NCI-H2081 treated with DMSO at 0.1 percent for 48 hours (cell line): Measurements from ENCODE around the gene CDK5RAP3.
"Not testable (repeated sequence)": the region's sequence is repeated elsewhere in the genome, so short reads cannot be mapped to it uniquely, and the experiment has no call there.

ENCODE experiments used
- DNase-seq: peaks from one replicate; lab custom pipeline; 2025; lab: John Stamatoyannopoulos, UW

Gene CDK5RAP3

DNA sequence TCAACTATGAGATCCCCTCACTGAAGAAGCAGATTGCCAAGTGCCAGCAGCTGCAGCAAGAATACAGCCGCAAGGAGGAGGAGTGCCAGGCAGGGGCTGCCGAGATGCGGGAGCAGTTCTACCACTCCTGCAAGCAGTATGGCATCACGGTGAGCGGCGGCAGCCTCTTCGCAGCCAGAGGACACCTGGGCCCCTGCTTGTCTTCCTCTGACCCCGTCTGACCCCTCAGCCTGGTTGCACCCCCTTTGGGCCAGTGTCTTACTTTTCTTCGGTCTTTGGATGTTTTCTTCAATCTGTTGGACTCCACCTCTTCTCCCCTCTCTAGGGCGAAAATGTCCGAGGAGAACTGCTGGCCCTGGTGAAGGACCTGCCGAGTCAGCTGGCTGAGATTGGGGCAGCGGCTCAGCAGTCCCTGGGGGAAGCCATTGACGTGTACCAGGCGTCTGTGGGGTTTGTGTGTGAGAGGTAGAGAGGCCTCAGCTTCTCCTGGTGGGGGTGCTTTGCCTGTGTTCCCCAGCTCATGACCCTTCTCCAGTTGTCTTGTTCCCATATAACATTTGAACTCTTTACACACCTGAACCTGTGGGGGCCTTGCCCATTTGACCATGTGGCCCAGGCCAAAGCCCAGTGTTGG is 4.4 kb downstream of the CDK5RAP3 start:
- DNase-seq, result no peak

DNA sequence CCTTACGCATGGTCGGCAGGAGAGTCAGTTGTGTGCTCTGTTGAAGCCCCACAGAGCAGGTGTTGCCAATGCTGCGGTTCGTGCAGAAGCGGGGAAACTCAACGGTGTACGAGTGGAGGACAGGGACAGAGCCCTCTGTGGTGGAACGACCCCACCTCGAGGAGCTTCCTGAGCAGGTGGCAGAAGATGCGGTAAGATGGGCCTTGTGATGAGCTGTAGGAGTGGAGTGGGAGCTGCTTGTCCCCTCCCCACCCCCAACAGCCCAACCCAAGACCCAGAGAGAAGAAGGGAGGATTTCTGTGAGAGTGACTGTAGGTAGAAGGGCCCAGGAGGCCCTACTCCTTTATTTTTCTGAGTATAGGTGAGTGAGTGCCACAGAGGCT is 4.9 kb downstream of the CDK5RAP3 start:
- no peak for DNase-seq

DNA sequence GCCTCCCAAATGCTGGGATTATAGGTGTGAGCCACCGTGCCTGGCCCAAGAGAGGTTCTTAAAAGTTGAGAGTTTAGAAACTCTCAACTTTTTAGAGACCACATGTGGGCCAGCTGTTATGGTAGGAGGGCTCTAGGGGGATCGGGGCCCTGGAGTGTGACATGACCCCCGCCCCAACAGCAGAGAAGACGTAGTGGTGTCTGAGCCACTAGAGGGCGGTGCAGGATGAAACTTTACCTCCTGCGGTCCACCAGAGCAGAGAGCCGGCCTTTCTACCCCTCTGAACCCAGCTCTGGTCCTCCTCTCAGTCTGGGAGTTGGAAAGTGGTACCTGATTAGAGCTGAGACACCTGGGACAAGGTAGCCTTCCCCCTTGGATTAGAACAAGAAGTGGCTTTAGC is 7.4 kb downstream of the CDK5RAP3 start:
- DNase-seq, result no peak

DNA sequence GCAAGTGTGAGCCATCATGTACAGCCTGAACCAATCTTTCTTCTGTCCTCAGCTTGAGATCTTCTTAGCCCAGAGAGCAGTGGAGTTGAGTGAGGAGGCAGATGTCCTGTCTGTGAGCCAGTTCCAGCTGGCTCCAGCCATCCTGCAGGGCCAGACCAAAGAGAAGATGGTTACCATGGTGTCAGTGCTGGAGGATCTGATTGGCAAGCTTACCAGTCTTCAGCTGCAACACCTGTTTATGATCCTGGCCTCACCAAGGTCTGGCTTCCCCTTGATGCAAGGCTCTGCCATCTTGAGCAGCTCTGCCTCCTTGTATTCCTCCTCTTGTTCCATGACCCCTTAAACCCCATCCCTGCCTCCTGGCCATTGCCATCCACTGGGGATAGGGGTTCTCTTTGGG is 9.6 kb downstream of the CDK5RAP3 start:
- DNase-seq, result no peak

DNA sequence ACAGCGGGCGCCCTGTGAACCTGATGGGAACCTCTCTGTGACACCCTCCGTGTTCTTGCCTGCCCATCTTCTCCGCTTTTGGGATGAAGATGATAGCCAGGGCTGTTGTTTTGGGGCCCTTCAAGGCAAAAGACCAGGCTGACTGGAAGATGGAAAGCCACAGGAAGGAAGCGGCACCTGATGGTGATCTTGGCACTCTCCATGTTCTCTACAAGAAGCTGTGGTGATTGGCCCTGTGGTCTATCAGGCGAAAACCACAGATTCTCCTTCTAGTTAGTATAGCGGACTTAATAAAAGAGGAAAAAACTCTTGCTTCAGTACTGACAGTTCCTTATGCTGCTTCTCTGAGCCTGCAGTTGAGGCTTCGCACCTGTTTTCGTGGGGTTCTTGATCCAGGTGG is 10.5 kb downstream of the CDK5RAP3 start:
- no peak for DNase-seq

DNA sequence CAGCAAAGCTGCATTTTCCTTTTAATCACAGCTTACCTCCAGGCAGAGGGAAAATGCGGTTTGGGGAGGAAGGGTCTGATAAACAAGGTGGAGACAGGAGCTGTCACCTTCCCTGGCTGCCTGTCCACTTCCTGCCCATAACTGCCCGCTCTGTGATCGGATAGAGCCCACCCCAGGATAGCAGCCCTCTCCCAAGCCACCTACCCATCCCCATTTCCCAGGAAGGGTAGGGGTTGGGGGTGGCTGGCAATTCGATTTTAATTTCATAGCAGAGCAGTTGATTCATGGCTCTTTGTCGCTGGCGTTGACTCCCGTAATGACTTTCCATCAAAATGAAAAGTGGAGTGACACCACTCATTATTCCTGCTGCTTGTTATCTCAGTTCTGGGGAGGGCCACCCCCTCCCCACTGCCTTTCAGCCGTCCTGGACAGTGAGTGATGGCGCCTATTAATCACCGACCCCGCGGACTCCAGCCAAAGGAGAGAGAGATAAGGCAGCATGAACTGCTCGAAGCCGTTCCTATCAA is 11.2 kb downstream of the CDK5RAP3 start:
- no peak for DNase-seq

DNA sequence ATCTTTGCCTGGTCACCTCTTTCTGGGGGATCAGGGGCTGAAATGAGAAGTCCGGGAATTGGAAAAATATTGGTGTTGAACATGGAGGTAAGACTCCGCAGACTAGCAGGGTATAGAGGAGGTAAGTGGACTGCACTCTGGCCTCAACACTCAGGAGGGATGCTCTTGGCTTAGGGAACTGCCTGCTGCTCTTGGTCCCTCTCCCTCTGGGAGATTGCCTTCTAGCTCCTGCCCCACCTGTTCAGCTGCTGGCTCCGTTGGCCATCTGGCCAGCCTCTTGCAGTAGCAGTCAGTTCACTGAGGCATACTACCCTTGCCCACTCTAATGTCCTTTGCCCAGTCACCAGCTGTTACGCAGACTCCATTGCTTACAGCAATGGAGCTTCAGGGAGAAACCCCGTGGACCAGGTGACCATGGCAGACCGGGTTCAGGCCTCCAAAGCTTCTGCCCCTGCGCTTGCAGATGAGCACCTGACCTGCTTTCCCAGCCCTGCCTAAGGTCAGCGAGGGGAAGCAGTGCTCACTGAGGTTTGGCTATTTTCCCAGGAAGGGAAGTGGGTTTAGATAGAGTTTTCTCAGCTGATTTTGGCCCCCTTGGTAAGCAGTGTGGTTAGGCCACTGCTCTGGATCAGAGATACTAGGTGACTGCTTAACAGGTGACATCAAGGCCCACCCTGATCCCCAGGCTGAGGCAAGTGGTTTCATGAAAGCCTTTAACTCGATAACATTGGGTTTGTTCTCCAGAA is 11.9 kb downstream of the CDK5RAP3 start:
- no peak for DNase-seq

DNA sequence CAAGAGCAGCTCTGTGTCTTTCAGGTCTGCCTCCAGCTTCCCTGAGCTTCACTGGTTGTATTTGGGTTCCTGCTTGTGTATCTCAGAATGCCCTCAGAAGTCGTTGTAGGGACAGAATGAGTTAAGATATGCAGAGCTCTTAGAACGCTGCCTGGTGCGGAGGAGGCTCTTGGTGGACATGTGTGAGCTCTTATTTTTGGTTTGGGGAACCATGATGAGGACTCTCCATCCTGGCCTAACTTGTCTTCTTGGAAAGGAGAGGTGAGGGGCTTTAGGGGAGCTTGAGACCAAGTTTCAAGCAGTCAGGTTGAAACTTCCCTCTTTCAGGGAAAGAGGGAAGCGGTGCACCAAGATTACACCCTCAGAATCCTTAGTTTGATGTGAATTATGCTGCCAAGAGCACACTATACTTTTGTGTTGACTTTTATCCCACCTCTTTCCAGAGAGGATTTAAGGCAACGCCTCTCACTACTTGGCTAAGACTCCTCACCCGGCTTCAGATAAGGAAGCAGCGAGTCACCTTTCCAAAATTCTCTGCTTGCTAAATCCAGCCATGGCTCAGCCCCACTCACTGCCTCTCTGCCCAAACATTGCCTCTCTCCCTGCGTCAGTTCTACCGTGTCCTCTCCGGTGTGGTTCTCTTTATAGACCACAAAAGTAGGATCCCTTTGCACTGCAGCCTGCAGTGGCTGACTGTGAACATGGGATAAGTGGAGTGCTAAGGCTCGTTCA is 12.7 kb downstream of the CDK5RAP3 start:
- DNase-seq, result no peak

DNA sequence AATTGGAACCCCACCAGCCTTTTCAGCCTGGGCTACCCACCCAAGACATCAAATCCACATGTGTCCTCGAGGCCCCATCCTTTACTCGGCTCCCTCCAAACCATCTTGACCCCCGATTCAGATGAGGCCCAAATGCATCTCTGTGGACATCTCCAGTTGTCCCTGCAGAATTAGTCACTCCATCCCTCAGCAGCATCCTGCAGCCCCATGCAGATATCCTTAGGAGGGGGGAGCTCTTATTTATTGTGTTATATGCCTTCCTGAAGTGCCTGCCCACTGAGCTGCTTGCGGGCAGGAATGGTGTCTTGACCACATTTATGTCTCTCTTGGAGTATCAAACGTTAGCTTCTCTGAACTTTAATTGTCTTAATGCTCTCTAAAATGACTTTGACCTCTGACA is 15.6 kb downstream of the CDK5RAP3 start:
- DNase-seq, result no peak

DNA sequence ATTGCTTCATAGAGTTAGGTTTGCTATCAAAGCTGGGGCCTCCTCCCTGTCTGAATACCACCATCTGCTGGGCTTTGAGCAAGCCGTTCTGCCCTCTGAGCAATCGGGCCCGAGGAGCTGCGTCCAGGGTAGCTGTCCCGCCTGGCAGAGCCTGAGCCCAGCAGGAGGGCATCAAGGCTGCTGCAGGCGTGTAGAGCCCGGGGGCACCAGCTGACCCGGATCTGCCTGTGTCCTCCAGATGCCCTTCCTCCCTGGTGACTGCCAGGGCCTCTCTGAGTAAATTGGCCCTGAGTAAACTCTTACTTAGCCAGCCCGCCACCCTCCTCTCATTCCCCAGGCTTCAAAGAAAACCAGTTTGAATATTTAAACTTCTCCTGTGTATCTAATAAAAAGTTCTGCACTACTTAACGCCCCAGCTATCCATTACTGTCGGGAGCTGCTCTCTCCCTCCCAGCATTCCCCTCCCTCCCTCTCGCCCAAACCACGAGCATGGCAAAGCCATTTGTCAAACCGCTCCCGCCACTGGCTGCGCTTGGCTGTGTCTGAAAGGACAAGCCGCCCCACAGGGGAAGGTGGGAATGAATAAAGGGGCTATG is 16.4 kb downstream of the CDK5RAP3 start:
- peak; percentile 32 for DNase-seq

DNA sequence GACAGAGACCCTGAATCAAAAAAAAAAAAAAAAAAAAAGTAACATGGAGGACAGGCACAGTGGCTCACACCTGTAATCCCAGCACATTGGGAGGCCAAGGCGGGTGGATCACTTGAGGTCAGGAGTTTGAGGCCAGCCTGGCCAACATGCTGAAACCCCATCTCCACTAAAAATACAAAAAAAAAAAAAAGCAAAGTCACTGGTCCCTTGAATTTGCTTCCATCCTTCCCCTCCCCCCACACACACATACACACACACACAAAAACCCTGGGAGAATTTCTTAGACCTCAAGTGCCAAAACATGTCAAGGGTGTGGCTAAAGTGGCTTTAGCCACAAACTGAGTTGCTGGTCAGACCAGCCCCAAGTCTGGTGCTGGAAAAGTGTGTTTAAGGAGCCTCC is 17.5 kb downstream of the CDK5RAP3 start:
- DNase-seq, result not testable (repeated sequence)

DNA sequence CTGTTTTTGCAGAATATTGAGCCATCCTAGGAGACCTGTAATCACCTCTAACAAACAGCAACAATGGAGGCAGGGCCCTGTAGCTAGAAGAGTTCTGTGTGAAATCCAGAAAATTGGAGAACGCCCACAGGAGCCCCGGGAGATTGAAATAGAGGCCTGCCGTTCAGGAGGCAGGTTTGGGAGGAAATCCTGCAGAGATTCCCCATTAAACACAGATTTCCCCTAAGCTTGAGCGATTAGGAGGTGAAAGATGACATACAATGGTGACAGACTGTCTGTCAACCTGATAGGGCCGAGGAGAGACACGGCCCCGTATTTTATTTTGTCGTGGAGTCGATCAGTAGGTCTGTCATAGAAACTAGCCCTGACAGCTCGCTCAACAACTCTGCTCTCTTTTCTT is 18.2 kb downstream of the CDK5RAP3 start:
- no peak for DNase-seq

DNA sequence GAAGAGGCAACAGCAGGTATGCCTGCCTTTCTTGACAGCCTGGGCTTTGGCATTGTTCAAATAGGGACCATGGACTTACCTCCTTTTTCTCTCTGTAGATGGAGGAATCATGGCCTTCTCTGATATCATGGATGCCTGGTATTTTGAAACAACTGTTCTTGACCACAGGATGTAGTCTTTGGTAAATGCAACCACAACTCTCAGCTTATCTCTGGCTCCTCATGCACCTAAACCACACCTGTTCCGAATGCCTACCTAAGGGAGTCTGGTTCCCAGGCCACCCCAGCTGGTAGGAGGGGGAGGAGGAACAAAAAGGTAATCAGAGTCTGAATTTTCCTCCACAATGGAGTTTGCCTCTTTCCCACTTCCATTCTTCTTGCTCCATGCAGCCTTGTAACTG is 18.8 kb downstream of the CDK5RAP3 start:
- no peak for DNase-seq

DNA sequence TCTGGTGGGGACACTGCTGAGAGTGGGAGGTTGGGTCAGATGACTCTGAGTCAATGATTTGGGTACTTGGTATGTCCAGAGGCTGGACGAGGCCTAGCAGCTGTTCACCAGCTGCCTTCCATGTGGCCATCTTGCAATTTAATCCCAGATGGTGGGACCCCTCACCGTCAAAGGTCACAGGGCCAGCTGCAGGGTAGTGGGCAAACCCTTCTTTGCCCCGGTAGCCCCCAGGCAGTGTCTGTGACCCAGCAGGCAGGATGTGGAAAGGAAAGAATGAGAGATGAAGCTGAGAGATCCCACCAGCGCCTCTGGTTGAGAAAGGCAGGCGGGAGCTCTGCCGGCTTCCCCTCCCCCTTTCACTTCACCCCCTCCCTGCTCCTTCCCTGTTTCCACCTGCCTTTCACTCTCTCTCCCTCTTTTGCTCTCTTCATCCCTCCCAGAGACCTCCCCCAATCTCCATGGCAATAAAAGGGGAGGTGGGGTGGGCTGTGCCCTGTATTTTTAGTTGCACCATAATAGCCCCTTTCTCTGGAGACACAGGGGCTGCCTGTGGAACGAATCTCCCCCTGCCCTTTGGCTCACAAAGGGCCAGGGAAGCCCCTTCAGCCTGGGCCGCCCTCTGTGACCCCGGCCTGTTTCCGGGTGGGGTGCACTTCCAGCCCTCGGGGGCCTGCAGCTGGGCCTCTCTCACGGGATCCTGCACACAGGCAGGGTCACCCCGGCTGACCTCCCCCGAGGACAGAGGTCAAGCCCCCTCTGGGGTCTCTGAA is 20.2 kb downstream of the CDK5RAP3 start:
- DNase-seq, result no peak

DNA sequence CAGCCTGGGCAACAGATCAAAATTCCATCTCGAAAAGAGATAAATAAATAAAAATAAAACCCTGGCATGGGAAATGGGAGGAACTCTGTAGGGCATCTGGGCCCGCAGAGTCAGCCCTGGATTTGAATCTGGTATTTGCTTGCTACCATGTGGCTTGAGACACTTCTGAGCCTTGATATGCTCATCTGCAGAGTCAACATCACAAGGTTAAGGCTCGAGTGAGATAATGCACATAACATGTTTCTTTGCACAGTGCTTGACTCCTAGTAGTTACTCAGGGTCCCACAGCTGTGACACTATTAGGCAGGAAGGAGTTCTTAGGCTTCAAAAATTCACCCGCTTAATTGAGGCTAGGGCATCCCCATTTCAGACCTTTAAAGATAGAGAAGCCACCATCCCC is 21.3 kb downstream of the CDK5RAP3 start:
- no peak for DNase-seq

DNA sequence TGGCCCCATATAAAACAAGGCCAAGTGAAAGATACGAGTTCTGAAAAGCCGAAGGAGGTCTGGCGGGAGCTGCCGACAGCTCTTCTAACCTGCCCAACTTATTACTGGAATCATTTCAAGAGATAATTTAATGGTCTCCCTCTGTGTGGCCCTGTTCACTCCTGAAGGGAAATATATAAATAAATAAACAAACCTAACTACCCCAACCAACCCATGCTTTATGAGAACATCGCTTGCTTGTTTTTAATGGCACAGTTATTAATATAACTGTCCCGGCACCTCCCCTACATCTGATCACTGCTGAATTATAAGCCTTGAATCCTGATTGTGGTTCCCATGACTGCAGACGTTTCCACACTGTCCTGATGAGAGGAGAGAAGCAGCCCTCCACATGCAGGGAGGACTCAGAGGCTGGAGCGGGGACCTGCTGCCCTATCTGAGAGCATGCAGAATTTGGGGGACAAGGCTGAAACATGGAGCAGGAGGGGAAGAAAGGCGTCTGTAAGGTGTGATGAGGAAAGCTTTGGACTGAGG is 22.2 kb downstream of the CDK5RAP3 start:
- DNase-seq, result no peak

DNA sequence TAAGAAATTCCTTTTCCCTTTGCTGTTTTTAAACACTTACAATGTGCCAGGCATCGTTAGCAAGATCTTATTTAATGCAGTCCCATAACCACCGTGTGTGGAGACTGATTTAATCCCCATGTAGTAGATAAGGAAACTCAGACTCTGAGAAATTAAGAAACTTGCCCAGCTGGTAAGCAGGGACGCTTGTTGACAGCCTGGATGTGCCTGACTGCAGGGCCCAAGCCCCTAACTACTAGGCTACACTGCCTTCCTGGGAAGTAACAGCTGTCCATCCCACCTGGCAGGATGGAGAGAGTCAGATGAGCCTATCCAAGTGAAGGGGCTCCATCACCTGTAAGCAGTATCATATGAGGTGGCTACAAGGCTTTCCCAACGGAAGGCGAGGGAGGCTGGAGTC is 23.1 kb downstream of the CDK5RAP3 start:
- DNase-seq, result no peak

DNA sequence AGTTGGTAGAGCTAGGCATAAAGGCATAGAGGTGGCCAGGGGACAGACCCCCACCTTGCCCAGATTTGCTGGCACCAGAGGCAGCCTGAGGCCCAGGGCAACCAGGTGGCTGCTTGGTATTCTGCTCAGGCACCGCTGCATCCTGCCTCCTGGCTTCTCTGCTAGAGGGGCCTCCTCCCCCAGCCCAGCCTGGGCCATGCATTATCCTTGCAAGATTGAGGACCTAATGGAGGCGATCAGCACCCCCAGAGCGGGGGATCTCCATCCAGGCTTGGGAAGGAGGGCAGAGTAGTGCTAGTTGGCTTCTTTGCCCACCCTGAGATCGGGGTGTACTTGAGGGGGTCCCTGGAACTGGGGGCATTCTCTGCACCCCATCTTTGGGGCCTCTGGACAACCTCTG is 23.8 kb downstream of the CDK5RAP3 start:
- no peak for DNase-seq

DNA sequence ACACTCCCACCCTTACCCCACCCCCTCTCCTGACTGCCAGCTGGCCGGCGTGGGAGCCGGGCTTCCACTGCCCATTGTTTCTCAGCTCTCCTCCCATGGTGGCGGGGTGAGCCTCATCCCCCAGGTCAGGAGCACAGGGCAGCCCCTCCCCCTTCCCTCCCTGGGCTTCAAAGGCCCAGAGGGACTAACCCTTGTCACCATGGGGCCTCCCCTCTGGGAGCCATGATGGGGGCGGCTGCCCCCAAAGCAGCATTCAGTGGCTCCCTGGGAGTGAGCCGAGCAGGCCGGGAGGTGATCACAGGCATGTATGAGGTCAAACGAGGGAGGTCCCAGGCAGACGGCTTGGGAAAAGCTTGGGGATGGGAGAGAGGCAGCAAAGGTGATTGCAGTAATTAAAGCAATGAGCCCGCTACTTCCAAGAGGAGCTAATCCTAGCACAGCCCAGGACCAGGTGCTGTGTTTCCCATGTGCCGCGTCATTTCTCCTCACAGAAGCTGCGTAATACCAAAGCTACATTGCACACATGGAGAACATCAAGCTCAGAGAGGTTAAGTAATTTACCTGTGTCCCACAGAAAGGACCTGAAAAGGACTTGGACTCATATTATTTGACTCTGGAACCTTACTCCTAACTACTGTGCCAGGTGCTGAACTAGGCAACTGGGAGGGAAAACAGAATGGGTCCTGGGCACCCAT is 24.5 kb downstream of the CDK5RAP3 start:
- DNase-seq, result no peak

DNA sequence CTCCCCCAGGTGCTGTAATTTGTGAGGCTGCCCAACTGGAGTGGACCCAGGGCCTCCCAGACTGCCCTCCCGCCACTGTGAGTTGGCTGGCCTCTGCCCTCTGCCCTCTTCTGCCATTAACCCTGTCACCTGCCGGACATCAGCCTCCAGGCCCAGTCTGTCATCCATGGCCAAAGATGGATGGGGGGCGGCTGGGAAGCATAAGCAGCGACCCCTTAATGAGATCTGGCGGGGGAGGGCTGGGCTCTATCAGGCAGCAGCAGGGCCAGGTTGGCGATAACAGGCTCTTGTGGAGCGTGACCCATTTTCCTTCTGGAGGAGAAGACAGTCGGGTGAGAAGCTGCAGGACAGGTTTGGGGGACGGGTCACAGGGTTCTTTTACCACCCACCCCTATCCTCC is 25.3 kb downstream of the CDK5RAP3 start:
- DNase-seq, result no peak

DNA sequence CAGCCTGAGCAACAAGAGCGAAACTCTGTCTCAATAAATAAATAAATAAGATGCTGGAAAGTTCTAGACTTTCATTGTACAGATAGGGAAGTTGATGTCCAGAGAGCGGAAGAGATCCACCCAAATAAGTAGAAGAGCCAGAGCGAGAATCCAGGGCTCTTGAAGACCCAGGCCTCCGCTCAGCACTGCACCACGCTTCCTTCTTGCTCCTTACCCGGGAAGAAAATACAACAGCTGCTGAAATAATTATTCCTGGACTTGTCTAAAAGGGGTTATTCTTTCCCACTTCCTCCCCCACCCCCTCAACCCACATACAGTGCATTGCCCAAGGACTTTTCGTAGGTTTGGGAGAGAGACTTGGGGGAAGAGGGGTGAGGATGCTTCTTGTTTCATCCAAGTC is 26.7 kb downstream of the CDK5RAP3 start:
- DNase-seq, result no peak
